Karpas-422 (cell line): ENCODE results near the gene N4BP3. TPM values are rescaled to one million over a fixed set of nuclear protein-coding genes. Genes with fewer than 3 reads are reported as not detected.

Experiments
- DNase-seq: peaks from one replicate; pipeline ENCODE4 v3.0.0-alpha.2; 2015
- H2AFZ ChIP-seq: fragments of 200-600 bp; sonication (generic); 2 replicates; pipeline ENCODE4 v1.6.1; 2014; ENCODE audit warnings: antibody characterized with exemption, low read length, mixed read lengths
- H3K27ac ChIP-seq: fragments of 200-600 bp; sonication (generic); 2 replicates; pipeline ENCODE4 v1.5.1; 2014; ENCODE audit warnings: mild to moderate bottlenecking, low read length, moderate library complexity
- H3K27me3 ChIP-seq: fragments of 200-600 bp; sonication (generic); 2 replicates; pipeline ENCODE4 v1.6.1; 2014; ENCODE audit warnings: low read length, mixed read lengths
- H3K36me3 ChIP-seq: fragments of 200-600 bp; sonication (generic); 2 replicates; pipeline ENCODE4 v1.6.1; 2014; ENCODE audit warnings: low read length, mixed read lengths; ENCODE audit not compliant: insufficient read depth
- H3K4me1 ChIP-seq: fragments of 200-600 bp; sonication (generic); 2 replicates; pipeline ENCODE4 v1.6.1; 2014; ENCODE audit warnings: mild to moderate bottlenecking, low read length, mixed read lengths
- H3K4me2 ChIP-seq: fragments of 200-600 bp; sonication (generic); 2 replicates; pipeline ENCODE4 v1.6.1; 2014; ENCODE audit warnings: low read length, low read depth, mild to moderate bottlenecking; ENCODE audit not compliant: poor library complexity, severe bottlenecking
- H3K4me3 ChIP-seq: fragments of 200-600 bp; sonication (generic); 2 replicates; pipeline ENCODE4 v1.5.1; 2014; ENCODE audit warnings: mild to moderate bottlenecking, antibody characterized with exemption, low read length, mixed read lengths
- H3K79me2 ChIP-seq: fragments of 200-600 bp; sonication (generic); 2 replicates; pipeline ENCODE4 v1.6.1; 2014; ENCODE audit warnings: mild to moderate bottlenecking, low read length, mixed read lengths
- H3K9ac ChIP-seq: fragments of 200-600 bp; sonication (generic); 2 replicates; pipeline ENCODE4 v1.6.0; 2014; ENCODE audit warnings: low read length
- H3K9me2 ChIP-seq: fragments of 200-600 bp; sonication (generic), shearing (Covaris generic); replicated peaks from 2 replicates; pipeline ENCODE4 v1.6.0; 2014; ENCODE audit warnings: mild to moderate bottlenecking, low read length, moderate library complexity; ENCODE audit not compliant: insufficient read depth
- H3K9me3 ChIP-seq: fragments of 300-700, 200-600 bp; sonication (generic); 2 replicates; pipeline ENCODE4 v1.6.1; 2014; ENCODE audit warnings: low read length, mixed read lengths
- H4K20me1 ChIP-seq: fragments of 200-600 bp; sonication (generic); 2 replicates; pipeline ENCODE4 v1.6.1; 2014; ENCODE audit warnings: mild to moderate bottlenecking, antibody characterized with exemption, low read length, low read depth; ENCODE audit not compliant: insufficient read depth
- total RNA-seq: library from RNA; depleted of rRNA; stranded (reverse); fragments of >200 nt; shearing (Covaris generic); gene quantifications from 2 replicates; pipeline ENCODE4 v1.2.3, GENCODE V29; 2014; ENCODE audit warnings: low replicate concordance

The N4BP3 gene
- total RNA-seq, 1 experiment from 2014 or later: 1.2 TPM

GRCh38 chr5:178150977-178151734 is 37.8 kb downstream of the N4BP3 start:
- Histone ChIP-seq H3K27me3 (no peaks in the 10 kb centered on the region), H3K4me3 (no peak overlapping the region)

DNA sequence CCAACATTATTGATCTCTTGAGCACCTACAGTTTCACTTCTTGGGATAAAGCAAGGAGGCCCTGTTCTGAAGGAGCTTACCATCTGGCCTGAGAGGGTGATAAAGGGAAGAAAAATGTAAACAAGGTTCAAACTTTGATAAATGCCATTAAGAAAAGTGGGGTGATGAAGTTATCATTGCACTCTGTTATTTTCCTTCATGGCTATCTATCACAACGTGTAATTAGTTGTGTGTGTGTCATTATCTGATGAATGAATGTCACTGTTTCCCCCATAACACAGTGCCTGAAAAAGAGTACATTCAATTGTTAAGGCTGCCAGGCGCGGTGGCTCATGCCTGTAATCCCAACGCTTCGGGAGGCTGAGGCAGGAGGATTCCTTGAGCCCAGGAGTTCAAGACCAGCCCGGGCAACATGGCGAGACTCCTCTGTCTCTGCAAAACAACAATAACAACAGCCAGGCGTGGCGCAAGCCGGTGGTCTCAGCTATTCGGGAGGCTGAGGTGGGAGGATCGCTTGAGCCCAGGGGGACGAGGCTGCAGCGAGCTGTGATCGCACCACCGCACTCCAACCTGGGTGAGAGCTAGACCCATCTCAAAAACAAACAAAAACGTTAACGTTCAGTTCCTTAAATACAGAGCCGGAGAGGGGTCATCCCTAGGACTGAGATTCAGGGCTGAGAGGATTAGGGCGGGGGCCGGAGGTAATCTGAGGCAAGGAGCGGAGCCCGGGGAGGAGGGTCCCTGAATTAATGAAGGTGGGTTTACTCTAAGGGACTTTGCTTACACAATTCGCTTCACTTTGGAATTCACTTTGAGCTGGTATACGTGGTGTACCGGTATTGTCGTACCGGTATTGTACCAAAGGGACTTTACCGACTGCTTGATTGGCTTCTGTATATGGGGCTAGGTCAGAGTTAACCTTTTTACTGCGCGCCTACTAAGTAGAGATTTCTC is 39.4 kb downstream of the N4BP3 start:
- Histone ChIP-seq H3K4me3 (peak overlapping the region; percentile 95), H4K20me1 (0 out of 2 replicates have a peak, but pooled peaks cover 3% of the 10 kb centered on the region), H3K27me3 (no peaks in the 10 kb centered on the region), H3K9ac (peak overlapping the region; percentile 88), H3K27ac (peak overlapping the region; percentile 29; the same call in 1 of the 2 replicates), H3K79me2 (peaks cover 21% of the 10 kb centered on the region), H3K36me3 (peaks cover 29% of the 10 kb centered on the region; the same call in 1 of the 2 replicates), H3K4me1 (peaks cover 24% of the 10 kb centered on the region), H3K9me2 (no peaks in the 10 kb centered on the region), H3K4me2 (peak overlapping the region; percentile 86), H3K9me3 (no peaks in the 10 kb centered on the region), H2AFZ (no peak overlapping the region)
- DNase-seq: no peak

More at GRCh38 chr5:178150977-178151734, 37.8 kb downstream of the N4BP3 start:
- no peaks in the 10 kb centered on the region for H3K9me2 ChIP-seq
- H2AFZ ChIP-seq: no peak overlapping the region
- peaks cover 43% of the 10 kb centered on the region; the same call in 1 of the 2 replicates for H3K36me3 ChIP-seq
- peaks cover 26% of the 10 kb centered on the region for H3K4me1 ChIP-seq
- H3K9ac ChIP-seq: peak overlapping the region; percentile 88; the same call in 1 of the 2 replicates
- no peak overlapping the region for H3K27ac ChIP-seq
- H3K9me3 ChIP-seq: no peaks in the 10 kb centered on the region
- peaks cover 3% of the 10 kb centered on the region; the same call in 1 of the 2 replicates for H4K20me1 ChIP-seq
- no peak for DNase-seq
- peaks cover 21% of the 10 kb centered on the region for H3K79me2 ChIP-seq
- peak overlapping the region; percentile 86 for H3K4me2 ChIP-seq

DNA sequence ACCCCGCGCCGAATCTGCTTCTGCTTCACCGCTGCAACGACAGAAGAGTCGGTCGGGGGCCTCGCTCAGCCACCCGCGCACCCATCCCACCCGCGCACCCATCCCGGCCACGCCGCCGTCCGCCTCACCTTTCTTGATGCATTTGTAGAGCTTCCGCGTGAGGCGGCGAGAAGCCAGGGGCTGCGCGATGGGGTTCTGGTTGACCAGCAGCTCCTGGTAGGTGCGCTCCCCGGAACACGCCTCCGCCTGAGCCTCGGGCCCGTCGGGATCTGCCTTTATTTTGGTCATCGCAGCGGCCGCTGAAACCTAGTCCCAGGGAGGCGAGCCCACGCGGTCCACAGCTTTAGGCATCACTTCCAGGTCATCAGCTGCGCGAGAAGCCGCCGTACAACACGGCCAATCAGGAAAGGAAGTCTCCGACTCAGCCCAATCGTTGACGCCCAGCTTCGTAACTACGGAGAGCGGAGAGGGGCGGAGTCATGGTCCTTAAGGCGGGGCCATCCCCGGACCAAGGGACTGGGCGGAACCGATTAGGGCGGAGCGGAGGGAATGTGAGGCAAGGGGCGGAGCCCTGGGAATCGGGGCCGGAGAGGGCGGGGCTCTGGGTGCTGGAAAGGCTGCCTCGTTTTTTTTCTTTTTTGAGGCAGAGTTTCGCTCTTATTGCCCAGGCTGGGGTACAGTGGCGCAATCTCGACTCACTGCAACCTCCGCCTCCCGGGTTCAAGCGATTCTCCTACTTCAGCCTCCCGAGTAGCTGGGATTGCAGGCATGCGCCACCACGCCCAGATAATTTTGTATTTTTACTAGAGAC is 40.4 kb downstream of the N4BP3 start, which contains the start of gene NHP2:
NHP2 (minus strand) TSS at position 356 of the 811 bp plus-strand sequence; CDS start at position 288, 68 bp downstream.
- peak within 1 kb of the TSS; percentile 95 for H3K4me3 ChIP-seq
- H3K4me2 ChIP-seq: peak within 1 kb of the TSS; percentile 86
- H3K27me3 ChIP-seq: no peaks in the 10 kb centered on the region
- H3K4me1 ChIP-seq: peaks cover 24% of the 10 kb centered on the region
- peaks cover 21% of the 10 kb centered on the region for H3K79me2 ChIP-seq
- peak; percentile 100 for DNase-seq
- no peaks in the 10 kb centered on the region for H3K9me3 ChIP-seq
- no peaks in the 10 kb centered on the region for H3K9me2 ChIP-seq
- peak within 1 kb of the TSS; percentile 88 for H3K9ac ChIP-seq
- H3K36me3 ChIP-seq: peaks cover 20% of the 10 kb centered on the region; the same call in 1 of the 2 replicates
- peak within 1 kb of the TSS; percentile 29; the same call in 1 of the 2 replicates for H3K27ac ChIP-seq
- 0 out of 2 replicates have a peak, but pooled peaks cover 3% of the 10 kb centered on the region for H4K20me1 ChIP-seq
- H2AFZ ChIP-seq: peak within 1 kb of the TSS; percentile 62; the same call in 1 of the 2 replicates

DNA sequence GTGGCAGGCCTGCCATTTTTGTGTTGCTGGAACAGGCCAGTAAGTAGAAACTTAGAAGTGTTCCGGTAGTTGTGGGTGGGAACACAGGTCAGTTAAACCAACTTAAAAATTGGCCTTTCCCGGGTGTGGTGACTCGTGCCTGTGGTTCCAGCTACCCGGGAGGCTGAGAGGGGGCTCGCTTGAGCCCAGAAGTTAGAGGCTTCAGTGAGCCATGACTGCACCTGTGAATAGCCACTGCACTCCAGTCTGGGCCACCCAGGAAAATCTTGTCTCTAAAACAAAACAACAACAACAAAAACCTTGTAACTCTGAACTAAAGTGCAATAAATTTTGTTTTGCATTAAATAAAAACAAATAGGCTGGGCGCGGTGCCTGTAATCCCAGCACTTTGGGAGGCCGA is 41.7 kb downstream of the N4BP3 start:
- Histone ChIP-seq H2AFZ (no peak overlapping the region), H3K9ac (no peak overlapping the region), H3K36me3 (peaks cover 12% of the 10 kb centered on the region; the same call in 1 of the 2 replicates), H3K27me3 (no peaks in the 10 kb centered on the region), H3K4me3 (no peak overlapping the region), H4K20me1 (no peaks in the 10 kb centered on the region), H3K9me3 (no peaks in the 10 kb centered on the region), H3K9me2 (no peaks in the 10 kb centered on the region), H3K79me2 (peaks cover 21% of the 10 kb centered on the region), H3K27ac (no peak overlapping the region), H3K4me2 (no peak overlapping the region), H3K4me1 (peaks cover 24% of the 10 kb centered on the region)
- no peak for DNase-seq

GRCh38 chr5:178160176-178160575 is 46.8 kb downstream of the N4BP3 start:
- H3K27me3 ChIP-seq: no peaks in the 10 kb centered on the region
- H4K20me1 ChIP-seq: no peaks in the 10 kb centered on the region
- no peak for DNase-seq
- H3K9me2 ChIP-seq: no peaks in the 10 kb centered on the region
- no peaks in the 10 kb centered on the region for H3K36me3 ChIP-seq
- no peak overlapping the region for H3K9ac ChIP-seq
- H3K9me3 ChIP-seq: no peaks in the 10 kb centered on the region
- no peak overlapping the region for H3K27ac ChIP-seq
- no peak overlapping the region for H2AFZ ChIP-seq
- no peaks in the 10 kb centered on the region for H3K79me2 ChIP-seq
- no peak overlapping the region for H3K4me2 ChIP-seq
- no peak overlapping the region for H3K4me3 ChIP-seq
- H3K4me1 ChIP-seq: peaks cover 16% of the 10 kb centered on the region

DNA sequence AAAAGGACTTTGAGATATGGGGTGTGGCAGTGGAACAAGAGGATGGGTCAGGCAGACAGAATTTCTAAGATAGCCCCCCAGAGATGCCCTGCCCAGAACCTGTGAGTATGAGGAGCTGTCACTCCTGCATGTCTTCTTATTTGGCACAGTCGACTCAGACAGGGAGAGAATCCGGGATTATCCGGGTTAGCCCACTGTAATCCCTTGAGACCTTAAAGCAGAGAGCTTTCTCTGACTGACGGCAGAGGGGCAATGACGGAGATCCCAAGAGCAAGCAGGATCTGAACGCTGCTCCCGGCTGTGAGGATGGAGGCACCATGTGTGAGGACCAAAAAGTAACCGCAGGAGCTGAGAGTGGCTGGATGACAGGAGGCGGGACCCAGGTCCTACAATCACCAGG is 49.1 kb downstream of the N4BP3 start:
- H3K9me3 ChIP-seq: no peaks in the 10 kb centered on the region
- no peak overlapping the region for H3K27ac ChIP-seq
- no peaks in the 10 kb centered on the region for H3K9me2 ChIP-seq
- no peaks in the 10 kb centered on the region for H3K79me2 ChIP-seq
- no peak overlapping the region for H3K4me2 ChIP-seq
- H3K27me3 ChIP-seq: no peaks in the 10 kb centered on the region
- no peak for DNase-seq
- no peak overlapping the region for H2AFZ ChIP-seq
- no peak overlapping the region for H3K9ac ChIP-seq
- H3K4me1 ChIP-seq: peaks cover 10% of the 10 kb centered on the region
- no peak overlapping the region for H3K4me3 ChIP-seq
- H4K20me1 ChIP-seq: no peaks in the 10 kb centered on the region
- H3K36me3 ChIP-seq: no peaks in the 10 kb centered on the region

DNA sequence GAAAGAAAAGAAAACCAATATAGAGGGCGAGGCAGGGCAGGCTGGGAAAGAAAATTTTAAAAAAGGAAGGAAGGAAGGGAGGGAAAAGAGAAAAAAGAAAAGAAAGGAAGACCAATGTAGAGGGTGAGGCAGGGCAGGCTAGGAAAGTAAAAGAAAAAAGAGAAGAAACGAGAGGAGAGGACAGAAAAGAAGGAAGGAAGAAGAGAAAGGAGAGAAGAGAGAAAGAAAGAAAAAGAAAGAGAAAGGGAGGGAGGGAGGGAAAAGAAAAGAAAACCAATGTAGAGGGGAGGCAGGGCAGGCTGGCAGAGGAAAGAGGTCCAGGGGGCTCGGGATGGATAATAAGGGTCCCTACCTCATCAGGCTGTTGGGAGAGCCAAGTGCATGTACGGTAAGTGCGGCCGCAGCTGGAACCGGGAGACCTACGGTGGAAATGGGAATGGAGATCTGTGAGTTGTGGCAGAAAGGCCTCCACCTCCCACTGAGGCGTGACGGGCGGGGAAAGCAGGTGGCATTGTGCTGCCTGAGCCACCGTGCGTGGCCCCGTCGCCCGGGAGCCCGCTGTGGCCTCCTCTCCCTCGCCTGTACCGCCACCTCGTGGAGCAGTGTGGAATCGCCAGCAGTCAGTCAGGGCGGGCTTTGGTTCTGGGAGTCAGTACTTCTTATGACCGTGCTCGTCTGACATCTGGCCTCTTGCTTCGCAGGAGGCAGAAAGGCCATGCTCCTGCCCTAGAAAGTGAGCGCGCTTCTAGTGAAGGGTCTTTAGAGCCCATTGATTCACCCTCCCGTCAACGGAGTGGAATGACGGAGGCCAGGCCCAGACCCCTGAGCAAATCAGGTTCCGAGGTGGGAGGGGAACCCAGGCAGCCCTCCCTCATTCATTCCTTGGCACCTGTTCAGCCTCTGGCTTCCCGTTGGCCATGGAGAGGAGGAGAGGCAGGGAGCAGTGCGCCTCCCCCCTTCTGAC is 50.7 kb downstream of the N4BP3 start:
- H3K9ac ChIP-seq: no peak overlapping the region

More for the DNA sequence above, 50.7 kb downstream of the N4BP3 start:
- no peaks in the 10 kb centered on the region for H4K20me1 ChIP-seq
- H3K79me2 ChIP-seq: no peaks in the 10 kb centered on the region
- H3K36me3 ChIP-seq: no peaks in the 10 kb centered on the region
- H3K27me3 ChIP-seq: no peaks in the 10 kb centered on the region
- H3K4me2 ChIP-seq: peak overlapping the region; percentile 38
- H3K27ac ChIP-seq: no peak overlapping the region
- H3K4me3 ChIP-seq: no peak overlapping the region; the same call in 1 of the 2 replicates
- no peaks in the 10 kb centered on the region for H3K9me2 ChIP-seq
- H3K9me3 ChIP-seq: no peaks in the 10 kb centered on the region
- H3K4me1 ChIP-seq: peaks cover 16% of the 10 kb centered on the region
- peak; percentile 95 for DNase-seq
- H2AFZ ChIP-seq: no peak overlapping the region; the same call in 1 of the 2 replicates
